HG03175 (cell line): ENCODE data around the gene CHMP6.

Experiments used
- ATAC-seq: cut with Tn5 transposase; IDR thresholded peaks from one replicate; pipeline ENCODE4 v1.9.1; 2021; ENCODE audit warnings: mild to moderate bottlenecking, moderate library complexity; ENCODE audit not compliant: unreplicated experiment

Gene CHMP6

DNA sequence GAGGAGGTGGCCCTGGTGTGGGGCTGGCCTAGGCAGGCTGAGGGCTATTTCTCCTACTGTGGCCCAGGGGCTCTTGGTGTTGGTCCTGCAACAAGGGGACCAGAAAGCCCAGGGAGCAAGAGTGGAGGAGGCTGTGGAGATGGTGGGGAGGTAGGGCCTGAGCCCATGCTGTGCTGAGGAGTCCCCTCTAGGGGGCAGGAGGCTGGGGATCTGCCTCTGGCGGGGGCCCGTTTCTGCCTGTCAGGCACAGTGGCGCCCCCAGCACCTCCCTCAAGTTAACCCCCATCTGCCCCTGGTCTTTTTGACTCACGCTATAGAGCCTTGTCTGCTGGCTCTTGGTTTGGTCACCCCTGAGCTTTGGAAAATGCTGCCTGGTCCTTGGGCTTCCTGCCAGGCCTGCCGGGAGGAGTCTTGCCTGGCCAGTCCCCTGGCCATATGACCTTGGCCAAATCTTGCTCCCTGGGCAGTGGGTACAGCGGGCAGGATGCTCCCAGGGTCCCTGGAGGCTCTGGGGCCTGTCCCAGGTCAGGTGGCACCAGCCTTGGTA, 49.2 kb downstream of the CHMP6 start:
- no peak for ATAC-seq

DNA sequence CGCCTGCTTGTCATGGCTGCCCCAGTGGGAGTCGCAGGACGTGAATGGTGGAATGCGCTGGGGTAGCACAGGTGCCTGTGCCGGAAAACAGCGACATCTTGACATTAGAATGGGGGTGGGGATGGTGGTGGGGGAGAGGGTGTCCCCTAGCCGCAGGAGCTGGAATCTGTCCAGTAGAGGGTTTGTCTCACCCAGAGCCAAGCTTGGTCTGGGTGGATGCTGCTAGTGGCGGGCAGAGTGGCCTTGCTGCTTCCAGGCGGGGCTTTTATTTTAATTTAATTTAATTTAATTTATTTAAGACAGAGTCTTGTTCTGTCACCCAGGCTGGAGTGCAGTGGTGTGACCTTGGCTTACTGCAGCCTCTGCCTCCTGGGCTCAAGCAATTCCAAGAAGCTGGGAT, 51.0 kb downstream of the CHMP6 start:
- no peak for ATAC-seq

DNA sequence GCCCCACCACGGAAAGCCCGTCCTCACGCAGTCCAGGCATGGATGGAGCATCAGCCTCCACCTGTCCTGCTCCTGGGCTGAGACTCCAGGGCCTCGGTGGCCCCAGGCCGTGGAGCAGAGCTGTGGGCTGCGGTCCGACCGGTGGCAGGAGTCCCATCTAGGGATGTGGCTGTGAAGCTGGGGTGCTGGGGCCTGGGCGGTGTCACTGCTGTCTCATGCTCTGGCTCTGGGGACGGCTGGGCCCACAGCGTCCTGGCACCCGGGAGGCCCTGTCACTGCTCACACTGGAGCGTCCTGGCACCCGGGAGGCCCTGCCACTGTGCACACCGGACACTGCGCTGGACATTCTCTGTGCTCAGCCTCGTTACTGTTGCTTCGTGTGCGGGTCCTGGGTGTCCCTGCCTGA, 51.7 kb downstream of the CHMP6 start:
- ATAC-seq = no peak

DNA sequence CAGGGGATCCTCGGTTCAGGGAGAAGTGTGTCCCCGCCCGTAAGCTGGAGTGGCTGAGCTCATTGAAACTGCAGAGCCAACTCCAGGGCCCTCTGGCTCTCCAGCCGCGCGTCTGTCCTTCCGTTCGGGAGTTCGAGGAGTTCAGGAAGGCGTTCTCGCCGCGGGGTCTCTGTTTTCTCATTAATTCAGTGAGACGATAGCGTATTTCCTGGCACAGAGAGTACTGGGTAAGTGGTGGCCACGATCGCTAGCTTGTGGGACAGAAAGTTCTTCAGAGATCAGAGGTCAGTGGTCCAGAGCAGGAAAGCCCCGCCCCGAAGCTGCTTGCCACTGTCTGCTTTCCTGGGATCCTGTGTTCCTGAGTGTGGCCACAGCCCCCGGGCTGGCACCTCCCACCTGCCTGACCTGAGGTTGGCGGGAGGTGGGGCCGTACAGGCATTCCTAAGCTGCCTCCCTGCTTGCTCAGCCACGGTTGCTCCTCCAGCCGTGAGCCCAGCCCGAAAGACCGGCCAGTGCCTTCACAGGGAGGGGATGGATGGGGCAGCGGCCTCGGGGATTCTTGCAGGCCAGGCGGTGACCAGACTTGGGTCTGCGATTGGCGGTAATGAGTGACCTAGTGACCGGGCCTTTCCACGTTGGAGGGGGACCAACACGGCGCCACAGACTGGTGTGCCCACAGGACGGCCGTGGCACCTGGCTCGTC, 52.2 kb downstream of the CHMP6 start:
- no peak for ATAC-seq

DNA sequence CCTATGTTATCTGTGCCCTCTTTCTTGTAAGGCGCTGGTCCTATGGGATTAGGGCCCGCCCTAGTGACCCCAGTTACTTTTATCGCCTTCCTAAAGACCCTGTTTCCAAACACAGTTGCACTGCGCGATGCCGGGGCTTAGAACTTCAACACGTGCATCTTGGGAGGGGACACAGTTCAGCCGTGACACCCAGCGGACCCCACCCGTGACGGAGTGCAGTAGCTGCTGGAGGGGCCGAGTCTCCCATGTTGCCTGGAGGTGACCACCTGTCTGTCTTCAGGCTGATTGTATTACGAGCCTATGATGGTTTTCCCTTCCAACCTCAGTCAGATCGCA, 52.8 kb downstream of the CHMP6 start:
- no peak for ATAC-seq

DNA sequence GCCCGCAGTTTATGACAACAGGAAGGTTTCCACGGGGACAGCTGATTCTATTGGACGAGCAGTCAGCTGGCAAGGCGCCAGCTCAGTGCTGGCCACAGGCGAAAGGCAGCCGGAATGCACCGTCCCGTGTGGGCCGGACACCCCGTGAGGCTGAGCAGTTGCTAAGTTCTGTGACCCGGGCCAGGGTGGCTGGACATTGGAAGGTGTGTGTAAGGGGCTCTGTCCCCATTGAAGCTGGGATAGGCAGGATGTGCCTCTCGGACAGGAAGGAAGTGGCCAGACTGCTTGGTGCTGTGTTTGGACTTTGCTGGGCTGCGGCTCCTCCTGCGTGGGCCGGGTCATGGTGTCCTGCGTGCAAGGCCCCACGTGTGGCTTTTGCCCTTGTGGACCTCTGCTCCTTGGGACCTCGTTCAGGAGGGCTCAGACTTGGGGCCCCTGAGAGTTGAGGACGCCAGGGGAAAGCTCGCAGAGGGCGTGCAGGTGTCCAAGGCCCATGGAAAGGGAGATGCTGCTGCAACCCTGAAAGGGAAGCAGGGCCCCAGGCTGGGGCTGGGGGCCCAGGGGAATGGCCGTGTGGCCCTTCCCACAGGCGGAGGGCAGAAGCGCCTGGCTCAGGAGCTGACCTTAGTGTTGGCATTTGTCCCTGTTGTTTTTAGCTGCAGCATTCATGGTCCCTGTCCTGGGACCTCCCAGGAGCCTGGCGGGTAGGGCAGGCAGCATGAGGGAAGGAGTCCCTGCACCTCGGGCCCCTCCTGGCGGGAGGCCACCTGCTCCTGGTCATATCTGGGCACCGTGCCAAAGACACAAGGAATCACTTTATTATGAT, 53.3 kb downstream of the CHMP6 start:
- ATAC-seq = no peak

DNA sequence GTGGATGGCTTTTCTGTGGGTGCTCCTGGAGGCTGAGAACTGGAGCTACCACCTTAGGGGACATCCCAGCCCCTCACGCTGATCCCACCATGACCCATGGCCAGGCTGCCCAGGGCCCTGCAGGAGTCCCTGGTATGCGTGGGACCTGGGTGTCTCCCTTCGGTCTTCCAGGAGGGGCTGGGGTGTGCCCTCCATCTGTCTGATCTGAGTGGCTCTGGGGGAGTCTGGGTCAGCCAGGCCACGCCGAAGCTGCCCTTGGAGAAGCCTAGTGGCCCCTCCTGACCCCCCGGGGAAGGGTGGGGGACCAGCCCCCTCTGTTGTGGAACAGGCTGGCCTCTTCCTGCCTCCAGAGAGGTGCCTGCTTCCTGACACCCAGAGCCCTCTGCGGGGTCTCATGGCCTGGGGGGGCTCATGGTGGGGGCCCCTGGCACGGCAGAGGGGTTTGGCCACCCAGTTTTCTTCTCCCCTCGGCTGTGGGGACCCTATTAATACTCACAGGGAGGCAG, 54.0 kb downstream of the CHMP6 start:
- ATAC-seq = no peak

DNA sequence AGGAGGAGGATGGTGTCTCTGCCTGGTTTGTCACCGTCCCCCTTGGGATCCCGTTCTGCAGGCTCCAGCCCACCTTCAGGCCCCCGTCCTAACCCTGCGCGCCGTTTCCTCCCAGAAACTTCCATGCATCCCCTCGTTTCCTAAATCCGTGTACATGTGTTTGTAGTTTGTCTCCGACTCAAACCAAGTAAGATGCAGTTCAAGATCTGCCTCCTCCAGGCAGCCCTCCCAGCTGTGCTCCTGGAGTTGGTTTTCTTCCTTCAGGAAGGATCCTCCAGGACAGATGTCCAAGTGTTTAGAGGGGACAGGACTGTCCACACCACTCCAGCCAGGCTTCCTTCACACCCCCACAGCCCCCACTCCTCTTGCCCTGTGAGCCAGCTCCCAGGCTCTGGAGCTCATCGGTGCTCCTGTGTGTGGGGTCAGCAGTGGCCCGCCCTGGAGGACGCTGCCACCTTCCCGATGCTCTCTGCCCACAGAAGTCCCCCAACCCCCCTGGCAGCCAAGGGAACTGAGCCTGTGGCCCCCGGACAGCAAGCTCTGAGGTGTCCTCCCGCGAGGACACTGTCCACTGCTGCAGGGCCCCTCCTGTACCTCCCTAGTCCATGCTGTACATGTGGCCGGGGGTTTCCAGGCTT, 54.6 kb downstream of the CHMP6 start:
- ATAC-seq = no peak

DNA sequence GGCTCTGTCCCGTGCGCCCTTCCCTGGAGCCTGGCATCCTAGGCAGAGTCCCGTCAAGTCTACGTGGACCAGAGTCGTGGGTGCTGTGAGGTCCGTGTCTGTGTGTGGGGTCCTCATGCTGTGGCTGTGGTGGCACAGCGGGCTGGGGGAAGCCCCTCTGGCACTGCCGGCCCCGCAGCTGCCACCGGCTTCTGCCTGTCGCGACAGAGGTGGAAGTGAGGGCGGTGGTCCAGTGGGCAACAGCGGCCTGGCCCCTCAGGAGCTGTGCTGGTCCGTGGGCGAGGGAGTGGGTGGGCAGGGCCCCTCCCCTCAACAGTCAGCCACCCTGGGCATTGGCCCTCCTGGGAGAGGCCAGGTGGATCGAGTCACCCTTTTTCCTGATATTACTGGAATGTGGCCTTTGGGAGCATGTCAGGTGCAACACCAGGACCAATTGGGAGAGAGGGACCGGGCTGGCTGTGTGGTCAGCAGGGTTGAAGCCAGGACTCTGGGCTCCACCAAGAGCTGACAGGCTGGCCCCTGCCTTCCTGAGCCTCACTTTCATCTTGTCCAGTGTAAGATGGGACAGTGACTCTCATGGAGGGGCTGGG, 55.2 kb downstream of the CHMP6 start:
- ATAC-seq = no peak

DNA sequence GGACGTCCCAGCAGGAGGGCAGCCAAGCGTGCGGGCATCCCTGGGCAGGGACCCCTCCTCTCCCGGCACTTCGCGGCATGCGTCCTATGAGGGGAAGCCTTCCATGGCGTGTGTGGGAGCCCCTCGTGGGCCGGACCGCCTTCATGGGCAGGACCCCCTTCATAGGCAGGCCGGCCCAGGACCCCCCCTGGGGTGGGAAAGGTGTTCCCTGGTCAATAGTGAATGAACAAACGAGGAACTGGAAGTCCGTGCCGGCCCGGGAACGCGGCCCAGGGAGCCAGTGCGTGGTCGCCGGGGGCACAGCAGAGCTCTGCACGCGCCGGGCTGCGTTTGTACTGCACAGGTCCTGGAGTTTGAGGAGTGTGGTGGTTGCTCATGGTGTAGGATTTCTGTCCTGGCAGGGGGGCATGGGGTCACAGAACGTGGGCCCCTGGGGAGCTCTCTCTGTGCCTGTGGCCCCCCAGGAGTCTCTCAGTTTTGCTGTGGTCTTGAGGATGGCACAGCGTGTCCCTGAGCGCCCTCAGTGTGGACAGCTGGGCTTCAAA, 57.3 kb downstream of the CHMP6 start:
- ATAC-seq = no peak

DNA sequence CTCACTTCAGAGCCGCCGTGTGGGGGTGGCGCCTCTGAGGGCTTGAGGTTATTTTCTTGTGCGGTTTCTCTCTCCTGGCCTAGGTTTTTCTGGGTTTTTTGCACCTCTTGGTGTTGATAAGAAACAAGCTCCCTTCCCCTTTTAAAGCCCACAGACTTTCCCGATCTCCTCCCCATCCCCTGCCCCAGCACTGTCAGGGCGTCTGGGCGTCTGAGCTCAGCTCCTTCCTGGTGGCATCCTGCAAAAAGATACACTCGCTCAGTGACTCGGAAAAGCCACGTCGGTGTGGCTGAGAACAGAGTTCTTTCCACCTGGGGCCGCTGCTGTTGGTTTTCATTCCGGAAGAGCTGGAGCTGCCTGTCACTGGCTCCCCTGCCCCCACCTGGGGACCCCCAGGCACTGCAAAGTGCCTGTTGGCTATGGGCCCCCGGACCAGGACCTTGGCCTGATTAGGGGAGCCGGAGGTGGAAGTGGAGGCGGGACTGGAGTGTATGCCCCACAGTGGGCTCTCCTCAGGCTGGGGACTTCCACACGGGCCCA, 57.8 kb downstream of the CHMP6 start:
- no peak for ATAC-seq
